Adrenal gland (tissue), 5 donors: ENCODE results near the gene NCKIPSD.

ENCODE experiments used
- CTCF ChIP-seq, 6 experiments: fragments of 450-650 bp in 4 of 6; fragments of 200-600 bp in 2 of 6; sonication (generic) in 1 of 6; IDR thresholded peaks; 1 replicate in 5 of 6; 2 replicates in 1 of 6; pipeline versions ENCODE4 v1.5.1 to v1.8.0; 2016 to 2021; ENCODE audit warnings: antibody characterized with exemption in 6 of 6, mild to moderate bottlenecking in 2 of 6, moderate library complexity in 1 of 6
- POLR2A ChIP-seq, 2 donors: fragments of 450-650 bp; IDR thresholded peaks; one replicate each; pipeline ENCODE4 v1.6.1; 2017; ENCODE audit warnings: antibody characterized with exemption in 2 of 2, mild to moderate bottlenecking in 2 of 2, moderate library complexity in 1 of 2
- donor health status: DM: no; HTN: no; CAD: no.

- no peak for TF ChIP-seq CTCF (IDR thresholded peaks at IDR 0.05)
- no peak for TF ChIP-seq POLR2A (IDR thresholded peaks at IDR 0.05)
Measured at GRCh38 chr3:48674505-48674904, 11.2 kb downstream of the NCKIPSD start.
